GM12801 (cell line): ENCODE results near the gene ATF7.

ENCODE experiments used
- TF ChIP-seq, protein P1 (sequence below): IDR thresholded peaks from one replicate; pipeline ENCODE4 v1.5.1; 2011; ENCODE audit warnings: control low read depth; ENCODE audit not compliant: insufficient read length; ENCODE audit errors: extremely low read depth

Gene ATF7

DNA sequence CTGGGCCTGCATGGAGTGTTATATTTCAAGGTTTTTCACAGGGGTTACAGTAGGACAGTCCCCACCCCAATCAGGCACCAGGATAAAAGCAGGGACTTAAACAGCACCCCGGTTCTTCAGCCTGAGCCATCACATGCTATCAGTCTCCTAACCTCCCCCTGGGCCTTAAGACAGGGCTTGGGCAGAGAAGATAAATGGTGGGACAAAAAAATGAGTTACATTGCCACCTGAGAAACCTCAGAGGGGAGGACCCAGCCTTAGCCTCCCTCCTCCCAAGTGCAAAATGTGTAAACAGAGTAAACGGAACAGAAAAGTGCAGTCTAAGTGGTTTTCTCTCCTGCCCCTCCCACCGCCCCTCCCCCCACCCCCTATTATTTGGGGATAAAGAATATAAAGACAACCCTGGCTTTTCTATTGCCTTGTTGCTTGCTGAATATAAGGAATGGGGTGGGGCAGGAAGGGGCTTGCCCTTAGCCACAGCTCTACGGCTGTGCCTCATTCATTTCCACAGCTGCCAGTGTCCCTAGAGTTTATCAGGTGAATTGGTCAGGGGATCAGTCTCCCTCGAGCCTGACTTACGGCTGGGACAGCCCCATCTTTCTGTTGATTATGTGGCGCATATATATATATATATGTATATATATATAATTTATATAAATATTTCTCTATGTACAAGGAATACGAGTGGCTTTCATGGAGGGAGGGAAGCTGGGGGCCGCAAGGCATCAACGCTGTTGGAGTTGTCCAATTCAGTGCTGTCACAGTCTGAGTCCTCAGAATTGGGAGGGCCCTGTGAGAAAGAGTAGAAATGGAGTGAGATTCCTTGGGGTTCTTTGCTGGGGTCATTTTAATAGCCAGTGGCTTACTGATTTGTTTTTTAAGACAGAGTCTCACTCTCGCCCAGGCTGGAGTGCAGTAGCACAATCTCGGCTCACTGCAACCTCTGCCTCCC, 145.4 kb downstream of the ATF7 start:
- TF ChIP-seq, protein P1, sequence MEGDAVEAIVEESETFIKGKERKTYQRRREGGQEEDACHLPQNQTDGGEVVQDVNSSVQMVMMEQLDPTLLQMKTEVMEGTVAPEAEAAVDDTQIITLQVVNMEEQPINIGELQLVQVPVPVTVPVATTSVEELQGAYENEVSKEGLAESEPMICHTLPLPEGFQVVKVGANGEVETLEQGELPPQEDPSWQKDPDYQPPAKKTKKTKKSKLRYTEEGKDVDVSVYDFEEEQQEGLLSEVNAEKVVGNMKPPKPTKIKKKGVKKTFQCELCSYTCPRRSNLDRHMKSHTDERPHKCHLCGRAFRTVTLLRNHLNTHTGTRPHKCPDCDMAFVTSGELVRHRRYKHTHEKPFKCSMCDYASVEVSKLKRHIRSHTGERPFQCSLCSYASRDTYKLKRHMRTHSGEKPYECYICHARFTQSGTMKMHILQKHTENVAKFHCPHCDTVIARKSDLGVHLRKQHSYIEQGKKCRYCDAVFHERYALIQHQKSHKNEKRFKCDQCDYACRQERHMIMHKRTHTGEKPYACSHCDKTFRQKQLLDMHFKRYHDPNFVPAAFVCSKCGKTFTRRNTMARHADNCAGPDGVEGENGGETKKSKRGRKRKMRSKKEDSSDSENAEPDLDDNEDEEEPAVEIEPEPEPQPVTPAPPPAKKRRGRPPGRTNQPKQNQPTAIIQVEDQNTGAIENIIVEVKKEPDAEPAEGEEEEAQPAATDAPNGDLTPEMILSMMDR = no peak

- TF ChIP-seq, protein P1 = no peak
Measured at GRCh38 chr12:53479331-53479730, 146.9 kb downstream of the ATF7 start.

GRCh38 chr12:53478865-53479264, 147.3 kb downstream of the ATF7 start:
- TF ChIP-seq, protein P1 = no peak

DNA sequence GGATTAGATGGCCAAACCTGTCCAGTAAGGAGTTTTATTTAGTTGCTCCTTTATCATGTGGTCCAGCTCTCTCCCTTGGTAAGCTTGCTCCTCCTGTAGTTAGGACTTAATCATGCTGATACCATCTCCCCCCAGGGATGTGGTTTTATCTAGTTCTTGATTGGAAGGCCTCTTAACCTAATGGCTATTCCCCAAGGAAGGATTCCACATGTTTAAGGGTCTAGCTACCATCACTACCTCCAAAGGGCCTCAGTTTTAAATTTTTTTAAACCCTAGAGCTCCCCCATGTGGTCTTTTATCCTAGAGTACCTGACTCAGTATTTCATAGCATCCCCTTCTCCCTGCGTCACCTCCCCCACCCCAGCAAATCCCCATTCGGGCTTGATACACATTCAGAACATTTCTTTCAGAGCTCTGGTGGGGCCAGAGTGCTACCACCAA, 149.4 kb downstream of the ATF7 start:
- TF ChIP-seq, protein P1 = no peak

DNA sequence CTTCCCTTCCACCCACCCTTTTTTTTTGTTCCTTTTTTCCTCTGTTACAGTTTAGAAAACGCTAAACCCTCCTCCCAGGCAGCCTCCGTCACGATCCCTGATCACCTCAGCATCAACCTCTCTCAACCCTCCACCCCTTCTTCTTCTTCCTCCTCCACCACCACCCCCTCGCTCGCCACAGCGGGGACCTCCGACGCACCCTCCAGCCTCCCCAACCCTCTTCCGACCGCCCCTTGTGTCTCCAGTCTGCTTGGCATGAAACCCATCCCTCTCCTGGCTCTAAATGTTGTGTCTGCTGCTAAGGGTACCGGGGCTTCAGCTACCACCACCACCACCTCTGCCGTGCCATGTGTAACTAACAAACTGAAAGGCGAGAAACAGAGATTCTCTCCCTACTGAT, 151.4 kb downstream of the ATF7 start:
- TF ChIP-seq, protein P1 = no peak

DNA sequence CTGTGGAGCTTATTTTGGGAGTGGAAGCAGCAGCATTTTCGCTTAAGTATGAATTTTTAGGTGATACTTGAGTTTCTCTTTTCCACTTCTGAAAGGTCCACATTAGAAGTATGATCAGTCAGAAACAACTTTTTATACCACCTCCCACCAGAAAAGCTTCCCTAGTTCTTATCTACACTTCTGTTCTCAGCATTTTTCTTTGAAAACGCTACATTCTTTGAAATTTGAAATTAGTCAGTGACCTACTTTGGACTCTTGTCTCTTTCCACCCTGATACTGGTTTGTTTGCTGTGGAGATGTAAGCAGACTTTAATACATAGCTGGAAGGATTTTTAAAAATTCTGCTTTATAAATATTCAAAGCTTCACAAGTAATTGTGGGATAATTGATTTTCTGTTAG, 152.1 kb downstream of the ATF7 start:
- TF ChIP-seq, protein P1 = no peak

DNA sequence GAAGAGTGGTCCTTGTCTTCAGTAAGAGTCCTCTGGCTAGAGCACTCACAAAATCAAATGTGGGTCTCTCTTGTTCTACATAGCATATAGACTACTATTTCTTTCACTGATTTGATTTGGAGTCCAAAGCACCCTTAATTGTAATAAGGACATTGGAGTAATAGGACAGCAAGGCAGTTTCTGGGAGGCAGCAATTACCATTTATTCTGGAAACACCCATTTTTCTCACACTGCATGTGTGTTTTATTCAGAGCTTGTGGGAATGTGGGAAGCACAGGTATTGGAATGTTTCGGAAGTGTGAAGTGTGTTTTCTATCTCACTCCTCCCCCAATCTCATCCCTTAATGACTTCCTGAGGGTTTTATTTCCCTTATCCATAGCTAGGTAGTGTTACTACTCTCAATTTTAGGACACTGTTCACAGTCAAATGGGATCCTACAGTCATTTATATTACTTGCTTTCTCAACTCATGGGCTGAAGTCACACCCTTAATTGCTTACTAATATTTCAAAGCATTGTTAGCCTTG, 154.1 kb downstream of the ATF7 start:
- TF ChIP-seq, protein P1 = no peak
